K562 (cell line): ENCODE measurements around the gene SMAP2. TPM values are rescaled to one million over a fixed set of nuclear protein-coding genes. Genes with fewer than 3 reads are reported as not detected.

Experiments used
- ARNT ChIP-seq, 2 experiments: fragments of 450-650 bp; IDR thresholded peaks; 2 replicates each; pipeline ENCODE4 v1.6.1; 2016; ENCODE audit warnings: mild to moderate bottlenecking in 1 of 2
- CREB1 ChIP-seq, 2 experiments: sonication (generic) in 1 of 2; formaldehyde crosslinking in 1 of 2; IDR thresholded peaks; 2 replicates each; pipeline versions ENCODE4 v1.6.1 to v1.8.0; 2012 to 2022; ENCODE audit warnings: inconsistent platforms in 1 of 2, mild to moderate bottlenecking in 1 of 2, missing genetic modification reagents in 1 of 2, moderate library complexity in 1 of 2
- CXXC5 ChIP-seq: fragments of 250-450 bp; sonication (Bioruptor Pico); IDR thresholded peaks from 2 replicates; pipeline ENCODE4 v1.8.0; 2022; ENCODE audit warnings: inconsistent platforms, mild to moderate bottlenecking, moderate library complexity
- DLX4 ChIP-seq: fragments of 250-450 bp; sonication (Bioruptor Pico); IDR thresholded peaks from 2 replicates; pipeline ENCODE4 v1.6.1; 2021; ENCODE audit warnings: mild to moderate bottlenecking
- ELF1 ChIP-seq: fragments of 200-800 bp; sonication (Bioruptor generic); IDR thresholded peaks from 2 replicates; pipeline ENCODE4 v1.6.1; 2016; ENCODE audit warnings: missing genetic modification characterization, missing compliant biosample characterization
- ELF2 ChIP-seq: fragments of 250-450 bp; sonication (Bioruptor Pico); IDR thresholded peaks from 2 replicates; pipeline ENCODE4 v1.5.0; 2021; ENCODE audit warnings: mild to moderate bottlenecking
- GATAD2A ChIP-seq: fragments of 450-650 bp; IDR thresholded peaks from 2 replicates; pipeline ENCODE4 v1.6.1; 2017
- HDAC8 ChIP-seq: fragments of 450-650 bp; IDR thresholded peaks from 2 replicates; pipeline ENCODE4 v1.6.1; 2016; ENCODE audit warnings: mild to moderate bottlenecking, missing genetic modification characterization, moderate library complexity, missing compliant biosample characterization
- SIN3B ChIP-seq: fragments of 450-650 bp; IDR thresholded peaks from 2 replicates; pipeline ENCODE4 v1.6.1; 2017; ENCODE audit warnings: low read depth, mild to moderate bottlenecking, moderate library complexity
- SRF ChIP-seq, 2 experiments: fragments of 250-450, 450-650 bp in 1 of 2; sonication (Bioruptor Pico) in 1 of 2; sonication (generic) in 1 of 2; formaldehyde crosslinking; IDR thresholded peaks; 2 replicates each; pipeline versions ENCODE4 v1.5.0 to v1.5.1; 2020 to 2022; ENCODE audit warnings: mild to moderate bottlenecking in 1 of 2, missing genetic modification reagents in 1 of 2
- ZKSCAN8 ChIP-seq: fragments of 200-800 bp; sonication (Bioruptor generic); IDR thresholded peaks from 2 replicates; pipeline ENCODE4 v1.6.1; 2016; ENCODE audit warnings: missing genetic modification characterization, missing compliant biosample characterization
- ZNF124 ChIP-seq: sonication (generic); formaldehyde crosslinking; IDR thresholded peaks from 2 replicates; pipeline ENCODE4 v1.8.1; 2022; ENCODE audit warnings: missing genetic modification reagents
- ZNF263 ChIP-seq: sonication (generic); formaldehyde crosslinking; IDR thresholded peaks from 2 replicates; pipeline ENCODE4 v1.8.0; 2022; ENCODE audit warnings: mild to moderate bottlenecking, missing genetic modification reagents, borderline replicate concordance
- polyA plus RNA-seq, 8 experiments: library from polyadenylated mRNA; depleted of rRNA in 4 of 8; stranded (reverse) in 5 of 8; unstranded in 3 of 8; fragments of >200 nt; fragmentation: Nextera tagmentation in 2 of 8; fragmentation: Illumina TruSeq in 1 of 8; extraction: Ambion mirVana in 2 of 8; extraction: Trizol in 1 of 8; gene quantifications; 2 replicates each; pipeline versions ENCODE4 v1.2.1 to v1.2.3, GENCODE V29; 2011 to 2014; ENCODE audit warnings: inconsistent platforms in 1 of 8, missing spikeins in 1 of 8
- total RNA-seq, 7 experiments: library from RNA; depleted of rRNA in 6 of 7; stranded (reverse); fragments of >200 nt in 6 of 7; fragmentation: Illumina TruSeq in 2 of 7; extraction: Trizol in 2 of 7; gene quantifications; 2 replicates each; pipeline versions ENCODE4 v1.2.1 to v1.2.3, GENCODE V29; 2011 to 2021; ENCODE audit warnings: low replicate concordance in 1 of 7
- TF ChIP-seq, protein P1 (sequence below): IDR thresholded peaks from 3 replicates; pipeline ENCODE4 v1.6.1; 2011; ENCODE audit warnings: borderline replicate concordance, mild to moderate bottlenecking, moderate library complexity; ENCODE audit not compliant: insufficient read length; ENCODE audit errors: extremely low read depth
- TF ChIP-seq, protein P2 (sequence below): IDR thresholded peaks from 2 replicates; pipeline ENCODE4 v1.6.1; 2014; ENCODE audit warnings: antibody characterized with exemption
- TF ChIP-seq, protein P3 (sequence below): sonication (generic); formaldehyde crosslinking; IDR thresholded peaks from 2 replicates; pipeline ENCODE4 v1.8.0; 2022; ENCODE audit warnings: mild to moderate bottlenecking, missing genetic modification reagents

The SMAP2 gene
- total and polyA plus RNA-seq, 9 of the 15 experiments (the other 6 are each of a cell fraction or from before 2014, with no cell fraction given), result 38.7 to 212 (median 94.1) TPM

DNA sequence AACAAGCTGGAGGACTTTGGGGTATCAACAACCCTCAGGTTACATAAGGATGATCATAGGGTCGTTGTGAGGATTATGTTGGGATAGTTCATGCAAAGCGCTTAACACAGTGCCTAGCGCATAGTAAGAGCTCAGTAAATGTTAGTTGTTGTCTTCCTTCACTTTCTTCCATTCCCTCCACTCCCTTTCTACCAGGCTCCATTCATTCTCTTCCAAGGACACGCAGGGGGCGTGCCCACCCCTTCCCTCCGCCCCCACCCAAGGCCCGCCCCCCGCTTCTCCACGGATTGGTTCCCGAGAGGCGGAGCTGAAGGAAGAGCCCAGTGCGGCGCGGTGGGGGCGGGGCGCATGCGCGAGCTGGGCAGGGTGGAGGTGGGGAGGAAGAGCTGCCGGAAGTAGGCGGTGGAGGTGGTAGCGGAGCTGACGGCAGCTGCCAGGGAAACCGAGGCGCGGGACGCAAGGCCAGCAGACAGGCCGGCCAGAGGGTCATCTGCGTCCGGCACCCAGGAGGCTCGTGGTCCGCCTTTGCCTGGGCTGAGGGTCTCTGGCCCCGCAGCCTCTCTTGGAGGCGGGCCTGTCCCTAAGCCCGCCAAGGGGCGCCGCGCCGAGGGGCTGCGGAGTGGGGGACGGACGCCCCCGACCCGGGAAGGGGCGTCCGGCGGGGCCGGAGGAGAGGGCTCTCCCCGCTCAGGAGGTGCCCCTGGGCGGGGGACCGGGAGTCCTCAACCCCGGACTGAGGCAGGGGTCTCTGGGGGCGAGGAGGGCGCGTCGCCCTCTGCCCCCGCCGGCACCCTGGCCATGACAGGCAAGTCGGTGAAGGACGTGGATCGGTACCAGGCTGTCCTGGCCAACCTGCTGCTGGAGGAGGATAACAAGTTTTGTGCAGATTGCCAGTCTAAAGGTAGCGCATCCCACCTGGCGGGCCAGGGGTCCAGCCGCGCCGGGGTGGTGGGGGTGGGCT, at the start of gene SMAP2 (continued):
- TF ChIP-seq, protein P1, sequence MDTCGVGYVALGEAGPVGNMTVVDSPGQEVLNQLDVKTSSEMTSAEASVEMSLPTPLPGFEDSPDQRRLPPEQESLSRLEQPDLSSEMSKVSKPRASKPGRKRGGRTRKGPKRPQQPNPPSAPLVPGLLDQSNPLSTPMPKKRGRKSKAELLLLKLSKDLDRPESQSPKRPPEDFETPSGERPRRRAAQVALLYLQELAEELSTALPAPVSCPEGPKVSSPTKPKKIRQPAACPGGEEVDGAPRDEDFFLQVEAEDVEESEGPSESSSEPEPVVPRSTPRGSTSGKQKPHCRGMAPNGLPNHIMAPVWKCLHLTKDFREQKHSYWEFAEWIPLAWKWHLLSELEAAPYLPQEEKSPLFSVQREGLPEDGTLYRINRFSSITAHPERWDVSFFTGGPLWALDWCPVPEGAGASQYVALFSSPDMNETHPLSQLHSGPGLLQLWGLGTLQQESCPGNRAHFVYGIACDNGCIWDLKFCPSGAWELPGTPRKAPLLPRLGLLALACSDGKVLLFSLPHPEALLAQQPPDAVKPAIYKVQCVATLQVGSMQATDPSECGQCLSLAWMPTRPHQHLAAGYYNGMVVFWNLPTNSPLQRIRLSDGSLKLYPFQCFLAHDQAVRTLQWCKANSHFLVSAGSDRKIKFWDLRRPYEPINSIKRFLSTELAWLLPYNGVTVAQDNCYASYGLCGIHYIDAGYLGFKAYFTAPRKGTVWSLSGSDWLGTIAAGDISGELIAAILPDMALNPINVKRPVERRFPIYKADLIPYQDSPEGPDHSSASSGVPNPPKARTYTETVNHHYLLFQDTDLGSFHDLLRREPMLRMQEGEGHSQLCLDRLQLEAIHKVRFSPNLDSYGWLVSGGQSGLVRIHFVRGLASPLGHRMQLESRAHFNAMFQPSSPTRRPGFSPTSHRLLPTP, result no peak
- 0 out of 2 replicates have a peak, but pooled peaks have one; percentile 62 for TF ChIP-seq GATAD2A
- TF ChIP-seq ZKSCAN8 (CRISPR knock-in tag), result no peak
- no peak for TF ChIP-seq DLX4 (CRISPR knock-in tag)
- no peak for TF ChIP-seq ARNT (IDR thresholded peaks at IDR 0.05)
- TF ChIP-seq ZNF263 (CRISPR knock-in tag), result no peak
- 0 out of 2 replicates have a peak, but pooled peaks have one; percentile 14 for TF ChIP-seq SIN3B
- TF ChIP-seq HDAC8 (tag), result no peak
- TF ChIP-seq ELF2 (CRISPR knock-in tag), result peak; percentile 68; the same call in 1 of the 2 replicates
- TF ChIP-seq ZNF124 (CRISPR knock-in tag), result no peak
- TF ChIP-seq CREB1 (IDR thresholded peaks at IDR 0.05), result no peak; the same call in 1 of the 2 replicates
- TF ChIP-seq CREB1 (CRISPR knock-in tag; IDR thresholded peaks at IDR 0.05), result no peak
- TF ChIP-seq SRF (CRISPR knock-in tag; IDR thresholded peaks at IDR 0.05), result peak in 1 of 2 experiments; percentile 36; a peak in 1 of 4 replicates
- peak; percentile 85 for TF ChIP-seq ELF1
- TF ChIP-seq, protein P2, sequence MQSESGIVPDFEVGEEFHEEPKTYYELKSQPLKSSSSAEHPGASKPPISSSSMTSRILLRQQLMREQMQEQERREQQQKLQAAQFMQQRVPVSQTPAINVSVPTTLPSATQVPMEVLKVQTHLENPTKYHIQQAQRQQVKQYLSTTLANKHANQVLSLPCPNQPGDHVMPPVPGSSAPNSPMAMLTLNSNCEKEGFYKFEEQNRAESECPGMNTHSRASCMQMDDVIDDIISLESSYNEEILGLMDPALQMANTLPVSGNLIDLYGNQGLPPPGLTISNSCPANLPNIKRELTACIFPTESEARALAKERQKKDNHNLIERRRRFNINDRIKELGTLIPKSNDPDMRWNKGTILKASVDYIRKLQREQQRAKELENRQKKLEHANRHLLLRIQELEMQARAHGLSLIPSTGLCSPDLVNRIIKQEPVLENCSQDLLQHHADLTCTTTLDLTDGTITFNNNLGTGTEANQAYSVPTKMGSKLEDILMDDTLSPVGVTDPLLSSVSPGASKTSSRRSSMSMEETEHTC, result no peak
- TF ChIP-seq, protein P3, sequence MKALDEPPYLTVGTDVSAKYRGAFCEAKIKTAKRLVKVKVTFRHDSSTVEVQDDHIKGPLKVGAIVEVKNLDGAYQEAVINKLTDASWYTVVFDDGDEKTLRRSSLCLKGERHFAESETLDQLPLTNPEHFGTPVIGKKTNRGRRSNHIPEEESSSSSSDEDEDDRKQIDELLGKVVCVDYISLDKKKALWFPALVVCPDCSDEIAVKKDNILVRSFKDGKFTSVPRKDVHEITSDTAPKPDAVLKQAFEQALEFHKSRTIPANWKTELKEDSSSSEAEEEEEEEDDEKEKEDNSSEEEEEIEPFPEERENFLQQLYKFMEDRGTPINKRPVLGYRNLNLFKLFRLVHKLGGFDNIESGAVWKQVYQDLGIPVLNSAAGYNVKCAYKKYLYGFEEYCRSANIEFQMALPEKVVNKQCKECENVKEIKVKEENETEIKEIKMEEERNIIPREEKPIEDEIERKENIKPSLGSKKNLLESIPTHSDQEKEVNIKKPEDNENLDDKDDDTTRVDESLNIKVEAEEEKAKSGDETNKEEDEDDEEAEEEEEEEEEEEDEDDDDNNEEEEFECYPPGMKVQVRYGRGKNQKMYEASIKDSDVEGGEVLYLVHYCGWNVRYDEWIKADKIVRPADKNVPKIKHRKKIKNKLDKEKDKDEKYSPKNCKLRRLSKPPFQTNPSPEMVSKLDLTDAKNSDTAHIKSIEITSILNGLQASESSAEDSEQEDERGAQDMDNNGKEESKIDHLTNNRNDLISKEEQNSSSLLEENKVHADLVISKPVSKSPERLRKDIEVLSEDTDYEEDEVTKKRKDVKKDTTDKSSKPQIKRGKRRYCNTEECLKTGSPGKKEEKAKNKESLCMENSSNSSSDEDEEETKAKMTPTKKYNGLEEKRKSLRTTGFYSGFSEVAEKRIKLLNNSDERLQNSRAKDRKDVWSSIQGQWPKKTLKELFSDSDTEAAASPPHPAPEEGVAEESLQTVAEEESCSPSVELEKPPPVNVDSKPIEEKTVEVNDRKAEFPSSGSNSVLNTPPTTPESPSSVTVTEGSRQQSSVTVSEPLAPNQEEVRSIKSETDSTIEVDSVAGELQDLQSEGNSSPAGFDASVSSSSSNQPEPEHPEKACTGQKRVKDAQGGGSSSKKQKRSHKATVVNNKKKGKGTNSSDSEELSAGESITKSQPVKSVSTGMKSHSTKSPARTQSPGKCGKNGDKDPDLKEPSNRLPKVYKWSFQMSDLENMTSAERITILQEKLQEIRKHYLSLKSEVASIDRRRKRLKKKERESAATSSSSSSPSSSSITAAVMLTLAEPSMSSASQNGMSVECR (CRISPR knock-in tag), result peak; percentile 36
- peak; percentile 48; the same call in 1 of the 2 replicates for TF ChIP-seq CXXC5 (CRISPR knock-in tag)
